Trophoblast cell (in vitro differentiated cells and primary cell): Measurements from ENCODE around the gene GRB2.
A peak's percentile ranks its signal among the peaks of the same experiment; 100 is the strongest.
"Not testable (repeated sequence)": the region's sequence is repeated elsewhere in the genome, so short reads cannot be mapped to it uniquely, and the experiment has no call there.

Experiments
- DNase-seq, 2 donors: peaks; one replicate each; pipeline ENCODE4 v3.0.0-alpha.2; 2016
- H2AFZ ChIP-seq: 2 replicates; pipeline ENCODE4 v1.6.1; 2013; ENCODE audit warnings: low read length, moderate library complexity, mild to moderate bottlenecking; ENCODE audit not compliant: insufficient read depth, poor library complexity
- H2AK5ac ChIP-seq: 2 replicates; pipeline ENCODE4 v1.6.1; 2013; ENCODE audit warnings: mild to moderate bottlenecking, low read length
- H2BK120ac ChIP-seq: 2 replicates; pipeline ENCODE4 v1.6.1; 2013; ENCODE audit warnings: low read length, mild to moderate bottlenecking, moderate library complexity; ENCODE audit not compliant: insufficient read depth, poor library complexity
- H2BK12ac ChIP-seq: 2 replicates; pipeline ENCODE4 v1.6.1; 2013; ENCODE audit warnings: mild to moderate bottlenecking, low read length, moderate library complexity
- H2BK5ac ChIP-seq: 2 replicates; pipeline ENCODE4 v1.6.1; 2013; ENCODE audit warnings: low read length, low read depth, moderate library complexity, mild to moderate bottlenecking; ENCODE audit not compliant: poor library complexity
- H3K14ac ChIP-seq: 2 replicates; pipeline ENCODE4 v1.6.1; 2013; ENCODE audit warnings: mild to moderate bottlenecking, low read length
- H3K18ac ChIP-seq: 2 replicates; pipeline ENCODE4 v1.6.1; 2013; ENCODE audit warnings: mild to moderate bottlenecking, low read length
- H3K23ac ChIP-seq: 2 replicates; pipeline ENCODE4 v1.6.1; 2013; ENCODE audit warnings: low read length
- H3K27ac ChIP-seq: 2 replicates; pipeline ENCODE4 v1.5.1; 2013; ENCODE audit warnings: low read depth, mild to moderate bottlenecking, inconsistent platforms, low read length, moderate library complexity
- H3K27me3 ChIP-seq: 2 replicates; pipeline ENCODE4 v1.6.1; 2013; ENCODE audit warnings: inconsistent platforms, mild to moderate bottlenecking, low read length, moderate library complexity; ENCODE audit not compliant: insufficient read depth
- H3K36me3 ChIP-seq, 2 experiments: 1 replicate in 1 of 2; 2 replicates in 1 of 2; pipeline ENCODE4 v1.6.1; 2013; ENCODE audit warnings: low read length in 2 of 2, mild to moderate bottlenecking in 2 of 2, moderate library complexity in 1 of 2; ENCODE audit not compliant: insufficient read depth in 2 of 2, control insufficient read depth in 1 of 2
- H3K4ac ChIP-seq: 2 replicates; pipeline ENCODE4 v1.6.1; 2013; ENCODE audit warnings: low read depth, mild to moderate bottlenecking, low read length, moderate library complexity
- H3K4me1 ChIP-seq, 2 experiments: 1 replicate in 1 of 2; 2 replicates in 1 of 2; pipeline ENCODE4 v1.6.1; 2013; ENCODE audit warnings: low read length in 2 of 2, mild to moderate bottlenecking in 2 of 2, moderate library complexity in 1 of 2; ENCODE audit not compliant: insufficient read depth in 2 of 2, control insufficient read depth in 1 of 2
- H3K4me2 ChIP-seq: 2 replicates; pipeline ENCODE4 v1.6.1; 2013; ENCODE audit warnings: inconsistent platforms, mild to moderate bottlenecking, low read length, moderate library complexity
- H3K4me3 ChIP-seq: 2 replicates; pipeline ENCODE4 v1.5.1; 2013; ENCODE audit warnings: mild to moderate bottlenecking, low read depth, low read length, inconsistent platforms
- H3K79me1 ChIP-seq: one replicate; pipeline ENCODE4 v1.6.1; 2013; ENCODE audit warnings: low read length
- H3K79me2 ChIP-seq: 2 replicates; pipeline ENCODE4 v1.6.1; 2013; ENCODE audit warnings: low read length, mild to moderate bottlenecking; ENCODE audit not compliant: control insufficient read depth, insufficient read depth, poor library complexity
- H3K9ac ChIP-seq: 2 replicates; pipeline ENCODE4 v1.6.1; 2013; ENCODE audit warnings: mild to moderate bottlenecking, low read length
- H3K9me3 ChIP-seq: 2 replicates; pipeline ENCODE4 v1.6.1; 2013; ENCODE audit warnings: low read depth, mild to moderate bottlenecking, control low read depth, inconsistent platforms, low read length; ENCODE audit not compliant: insufficient read depth
- H4K12ac ChIP-seq: 2 replicates; pipeline ENCODE4 v1.6.1; 2013; ENCODE audit warnings: low read depth, mild to moderate bottlenecking, low read length, moderate library complexity
- H4K8ac ChIP-seq: 2 replicates; pipeline ENCODE4 v1.6.1; 2013; ENCODE audit warnings: low read depth, mild to moderate bottlenecking, low read length, moderate library complexity
- H4K91ac ChIP-seq: one replicate; pipeline ENCODE4 v1.6.1; 2013; ENCODE audit warnings: low read depth, mild to moderate bottlenecking, low read length, moderate library complexity
- whole genome bisulfite sequencing: extraction: QIAGEN DNeasy Blood & Tissue Kit; methylation state at CpG from one replicate; pipeline ENCODE4 v1.1.7; 2013; ENCODE audit warnings: missing lambda C conversion rate; ENCODE audit not compliant: insufficient read length, insufficient coverage; ENCODE audit errors: extremely low coverage; 5-methylcytosine and 5-hydroxymethylcytosine counted together

GRB2 gene

GRCh38 chr17:75379426-75379825 lies 26.1 kb downstream of the GRB2 start:
- H4K8ac ChIP-seq, H3K23ac ChIP-seq, H4K91ac ChIP-seq, H3K4me2 ChIP-seq, H3K36me3 ChIP-seq, H3K27ac ChIP-seq, H3K14ac ChIP-seq, H2BK120ac ChIP-seq, H3K9ac ChIP-seq, DNase-seq, H4K12ac ChIP-seq, H3K79me1 ChIP-seq, H3K4me3 ChIP-seq, H2BK5ac ChIP-seq, H3K18ac ChIP-seq, H3K4ac ChIP-seq, H2AFZ ChIP-seq, H3K4me1 ChIP-seq, H3K9me3 ChIP-seq, H2AK5ac ChIP-seq, H3K79me2 ChIP-seq, H3K27me3 ChIP-seq, H2BK12ac ChIP-seq: not testable (repeated sequence)
- WGBS, result no CpG with 5 or more reads among the region's 1 CpG

- H3K36me3 ChIP-seq, result peaks cover 7 to 8% of the 10 kb centered on the region in 2 experiments
- H2BK120ac ChIP-seq, result no peak overlapping the region
- no peak overlapping the region for H3K18ac ChIP-seq
- no peak overlapping the region for H2AK5ac ChIP-seq
- WGBS, result no CpG with 5 or more reads among the region's 4 CpGs
- no peak overlapping the region for H3K9ac ChIP-seq
- H3K4me2 ChIP-seq, result no peak overlapping the region
- no peaks in the 10 kb centered on the region for H3K27me3 ChIP-seq
- no peak overlapping the region for H3K4me3 ChIP-seq
- H3K4me1 ChIP-seq, result peaks cover 0 to under 1% of the 10 kb centered on the region in 2 experiments
- H3K14ac ChIP-seq, result no peak overlapping the region
- DNase-seq, result no peak
- no peak overlapping the region for H4K91ac ChIP-seq
- no peak overlapping the region for H3K4ac ChIP-seq
- H4K12ac ChIP-seq, result no peak overlapping the region
- H3K79me2 ChIP-seq, result peaks cover 2% of the 10 kb centered on the region
- H2BK12ac ChIP-seq, result no peak overlapping the region
- H3K9me3 ChIP-seq, result no peaks in the 10 kb centered on the region
- H3K27ac ChIP-seq, result no peak overlapping the region
- H4K8ac ChIP-seq, result no peak overlapping the region
- no peak overlapping the region for H3K23ac ChIP-seq
- no peak overlapping the region for H2AFZ ChIP-seq
- no peak overlapping the region for H2BK5ac ChIP-seq
- no peaks in the 10 kb centered on the region for H3K79me1 ChIP-seq
Measured at GRCh38 chr17:75373280-75373679, 32.2 kb downstream of the GRB2 start.

GRCh38 chr17:75371981-75372380 lies 33.5 kb downstream of the GRB2 start:
- H2BK5ac ChIP-seq, result no peak overlapping the region
- no peak overlapping the region for H3K4me2 ChIP-seq
- H3K4ac ChIP-seq, result peak overlapping the region; percentile 34
- H4K8ac ChIP-seq, result no peak overlapping the region
- no peak overlapping the region for H3K23ac ChIP-seq
- no peak overlapping the region for H4K91ac ChIP-seq
- WGBS, result no CpG with 5 or more reads among the region's 5 CpGs
- no peak overlapping the region for H3K4me3 ChIP-seq
- DNase-seq, result no peak
- peaks cover 2 to 5% of the 10 kb centered on the region in 2 experiments for H3K4me1 ChIP-seq
- H3K9me3 ChIP-seq, result no peaks in the 10 kb centered on the region
- H3K36me3 ChIP-seq, result peaks cover 2 to 3% of the 10 kb centered on the region in 2 experiments
- H3K79me1 ChIP-seq, result peaks cover 3% of the 10 kb centered on the region
- no peak overlapping the region for H4K12ac ChIP-seq
- H3K18ac ChIP-seq, result no peak overlapping the region
- no peak overlapping the region for H2AFZ ChIP-seq
- no peak overlapping the region for H3K9ac ChIP-seq
- no peak overlapping the region for H2AK5ac ChIP-seq
- H3K79me2 ChIP-seq, result peaks cover 4% of the 10 kb centered on the region
- no peak overlapping the region for H3K27ac ChIP-seq
- H2BK12ac ChIP-seq, result no peak overlapping the region
- no peaks in the 10 kb centered on the region for H3K27me3 ChIP-seq
- no peak overlapping the region for H2BK120ac ChIP-seq
- H3K14ac ChIP-seq, result no peak overlapping the region

- Histone ChIP-seq H3K4me1 (peaks cover 2 to 5% of the 10 kb centered on the region in 2 experiments), H3K14ac (no peak overlapping the region), H4K91ac (no peak overlapping the region), H4K8ac (no peak overlapping the region), H3K4me2 (no peak overlapping the region), H3K4ac (peak overlapping the region; percentile 0), H2BK120ac (no peak overlapping the region), H3K79me2 (peaks cover 2% of the 10 kb centered on the region), H2AFZ (no peak overlapping the region), H4K12ac (no peak overlapping the region), H3K23ac (peak overlapping the region; percentile 7), H2AK5ac (no peak overlapping the region), H3K4me3 (no peak overlapping the region), H3K27me3 (no peaks in the 10 kb centered on the region), H3K18ac (no peak overlapping the region), H3K79me1 (peaks cover 3% of the 10 kb centered on the region), H3K9me3 (no peaks in the 10 kb centered on the region), H3K27ac (no peak overlapping the region), H3K9ac (no peak overlapping the region), H2BK12ac (no peak overlapping the region), H3K36me3 (peaks cover 0 to 2% of the 10 kb centered on the region in 2 experiments), H2BK5ac (no peak overlapping the region)
- DNase-seq, result no peak
- no CpG with 5 or more reads among the region's 6 CpGs for WGBS
Measured at GRCh38 chr17:75371339-75371738, 34.1 kb downstream of the GRB2 start.
